ENCODE data around the gene ZNF311. TPM values are rescaled to one million over a fixed set of nuclear protein-coding genes. Genes with fewer than 3 reads are reported as not detected.
A peak's percentile ranks its signal among the peaks of the same experiment; 100 is the strongest.

Gene ZNF311
- total RNA-seq, 1 donor from 2014 or later: 0.25 TPM

DNA sequence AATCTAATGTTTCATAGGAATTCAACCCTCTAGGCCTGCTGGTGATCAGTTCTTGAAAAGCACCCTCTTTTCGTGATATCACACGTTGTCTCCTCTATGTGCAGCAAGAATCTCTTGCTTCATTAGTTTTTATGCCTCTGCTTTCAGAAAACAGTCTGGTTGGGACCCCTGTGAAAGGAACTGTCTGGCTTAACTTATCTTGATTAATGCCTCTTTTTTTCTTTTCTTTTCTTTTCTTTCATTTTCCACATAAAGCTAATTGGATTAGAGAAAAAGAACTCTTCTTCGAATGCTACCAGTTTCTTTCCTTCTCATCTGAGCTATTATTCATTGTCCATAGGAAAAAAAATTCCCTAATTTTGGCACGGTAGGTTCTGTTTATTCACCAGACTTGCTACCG lies 21.3 kb downstream of the ZNF311 start:
- TF ChIP-seq POLR2AphosphoS5 (IDR thresholded peaks at IDR 0.05; ENCODE audit: insufficient read depth in 1 of 2, low read depth in 1 of 2) (no peak), POLR2A (IDR thresholded peaks at IDR 0.05) (no peak)
- TF ChIP-seq, protein P1, sequence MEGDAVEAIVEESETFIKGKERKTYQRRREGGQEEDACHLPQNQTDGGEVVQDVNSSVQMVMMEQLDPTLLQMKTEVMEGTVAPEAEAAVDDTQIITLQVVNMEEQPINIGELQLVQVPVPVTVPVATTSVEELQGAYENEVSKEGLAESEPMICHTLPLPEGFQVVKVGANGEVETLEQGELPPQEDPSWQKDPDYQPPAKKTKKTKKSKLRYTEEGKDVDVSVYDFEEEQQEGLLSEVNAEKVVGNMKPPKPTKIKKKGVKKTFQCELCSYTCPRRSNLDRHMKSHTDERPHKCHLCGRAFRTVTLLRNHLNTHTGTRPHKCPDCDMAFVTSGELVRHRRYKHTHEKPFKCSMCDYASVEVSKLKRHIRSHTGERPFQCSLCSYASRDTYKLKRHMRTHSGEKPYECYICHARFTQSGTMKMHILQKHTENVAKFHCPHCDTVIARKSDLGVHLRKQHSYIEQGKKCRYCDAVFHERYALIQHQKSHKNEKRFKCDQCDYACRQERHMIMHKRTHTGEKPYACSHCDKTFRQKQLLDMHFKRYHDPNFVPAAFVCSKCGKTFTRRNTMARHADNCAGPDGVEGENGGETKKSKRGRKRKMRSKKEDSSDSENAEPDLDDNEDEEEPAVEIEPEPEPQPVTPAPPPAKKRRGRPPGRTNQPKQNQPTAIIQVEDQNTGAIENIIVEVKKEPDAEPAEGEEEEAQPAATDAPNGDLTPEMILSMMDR (IDR thresholded peaks at IDR 0.05): no peak
- no peaks in the 10 kb centered on the region for H3K36me3 ChIP-seq
- no peak overlapping the region for H3K27ac ChIP-seq
- intact Hi-C loops (cut with DNase I): loop anchor here (5.0 to 10.0 kb wide), 3 partner anchors 42 to 1807 kb away; no protein-coding TSS in a partner anchor
- no peaks in the 10 kb centered on the region for H3K27me3 ChIP-seq
- DNase-seq (ENCODE audit: extremely low spot score in 2 of 2): no peak
- no peaks in the 10 kb centered on the region for H3K9me3 ChIP-seq
- peaks cover 14% of the 10 kb centered on the region for H3K4me1 ChIP-seq
- peak overlapping the region in 1 of 2 donors; percentile 54 for H3K4me3 ChIP-seq

- peak overlapping the region; percentile 86 for H3K27ac ChIP-seq
- no peaks in the 10 kb centered on the region for H3K36me3 ChIP-seq
- no peaks in the 10 kb centered on the region for H3K9me3 ChIP-seq
- no peaks in the 10 kb centered on the region for H3K27me3 ChIP-seq
- H3K4me3 ChIP-seq: peak overlapping the region; percentile 56 to 64
- no peak for DNase-seq (ENCODE audit: extremely low spot score in 2 of 2)
- H3K4me1 ChIP-seq: peaks cover 14% of the 10 kb centered on the region
- TF ChIP-seq POLR2AphosphoS5 (IDR thresholded peaks at IDR 0.05; ENCODE audit: insufficient read depth in 1 of 2, low read depth in 1 of 2) (no peak), POLR2A (IDR thresholded peaks at IDR 0.05) (no peak)
- TF ChIP-seq, protein P1 (IDR thresholded peaks at IDR 0.05): no peak
- intact Hi-C loops (cut with DNase I): loop anchor here (5.0 to 10.0 kb wide), 3 partner anchors 40 to 1805 kb away; no protein-coding TSS in a partner anchor
These were observed 22.4 kb downstream of the ZNF311 start for GRCh38 chr6:28982476-28983266.

GRCh38 chr6:28981833-28982475 lies 23.2 kb downstream of the ZNF311 start:
- peak overlapping the region; percentile 56 to 64 for H3K4me3 ChIP-seq
- H3K27me3 ChIP-seq: no peaks in the 10 kb centered on the region
- DNase-seq (ENCODE audit: extremely low spot score in 2 of 2): peak in 1 of 2 donors; percentile 93
- H3K27ac ChIP-seq: peak overlapping the region; percentile 86
- TF ChIP-seq, protein P1 (IDR thresholded peaks at IDR 0.05): no peak
- TF ChIP-seq POLR2AphosphoS5 (IDR thresholded peaks at IDR 0.05; ENCODE audit: insufficient read depth in 1 of 2, low read depth in 1 of 2) (peak in 1 of 2 donors; percentile 82), POLR2A (IDR thresholded peaks at IDR 0.05) (no peak)
- H3K9me3 ChIP-seq: no peaks in the 10 kb centered on the region
- intact Hi-C loops (cut with DNase I): loop anchor here (5.0 to 10.0 kb wide), 3 partner anchors 40 to 1805 kb away; no protein-coding TSS in a partner anchor
- peaks cover 14% of the 10 kb centered on the region for H3K4me1 ChIP-seq
- H3K36me3 ChIP-seq: no peaks in the 10 kb centered on the region

DNA sequence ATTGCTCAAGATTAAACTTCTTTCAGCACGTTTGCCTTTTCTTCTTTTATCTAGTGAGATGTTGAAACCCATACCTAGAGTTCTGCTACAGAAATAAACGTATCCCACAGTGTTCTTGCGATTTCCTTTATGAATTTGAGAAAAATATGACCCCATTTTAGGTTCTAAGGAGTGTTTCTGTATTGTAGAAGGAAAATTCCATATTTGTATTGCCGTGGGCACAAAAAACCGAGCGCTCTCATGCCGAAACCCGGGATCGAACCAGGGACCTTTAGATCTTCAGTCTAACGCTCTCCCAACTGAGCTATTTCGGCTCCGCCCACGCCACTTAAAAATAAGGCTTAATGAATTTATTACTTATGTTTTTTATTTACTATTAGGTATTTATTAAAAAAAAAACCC lies 23.7 kb downstream of the ZNF311 start:
- Histone ChIP-seq H3K27ac (peak overlapping the region; percentile 86), H3K4me3 (peak overlapping the region; percentile 56 to 64), H3K9me3 (no peaks in the 10 kb centered on the region), H3K4me1 (peaks cover 14% of the 10 kb centered on the region), H3K36me3 (no peaks in the 10 kb centered on the region), H3K27me3 (no peaks in the 10 kb centered on the region)
- no peak for DNase-seq (ENCODE audit: extremely low spot score in 2 of 2)
- TF ChIP-seq POLR2A (IDR thresholded peaks at IDR 0.05): no peak
- TF ChIP-seq, protein P1 (IDR thresholded peaks at IDR 0.05): no peak
- TF ChIP-seq POLR2AphosphoS5 (IDR thresholded peaks at IDR 0.05; ENCODE audit: insufficient read depth in 1 of 2, low read depth in 1 of 2): no peak
- intact Hi-C loops (cut with DNase I): loop anchor here (5.0 to 10.0 kb wide), 3 partner anchors 39 to 1804 kb away; no protein-coding TSS in a partner anchor
